Measurements from ENCODE around the gene TUBGCP2. TPM values are rescaled to one million over a fixed set of nuclear protein-coding genes. Genes with fewer than 3 reads are reported as not detected.

TUBGCP2 gene
- total RNA-seq, 4 donors from 2014 or later: 21.5 to 43.8 (median 36.5) TPM

- DNase-seq (no peak), ATAC-seq (peak in 1 of 2 donors; percentile 39)
- in situ Hi-C loops (cut with MboI; ENCODE audit: low sequenced_read_pairs in 4 of 4) (no loop called here), intact Hi-C loops (cut with DNase I; ENCODE audit: low total_unique reads) (no loop called here)
- no peak overlapping the region for H3K27ac ChIP-seq
- H3K9me3 ChIP-seq: no peaks in the 10 kb centered on the region
- no peaks in the 10 kb centered on the region for H3K4me1 ChIP-seq
- TF ChIP-seq POLR2A (IDR thresholded peaks at IDR 0.05): no peak
- H3K4me3 ChIP-seq: no peak overlapping the region
- H3K36me3 ChIP-seq: peaks cover 0 to 84% of the 10 kb centered on the region in 2 donors
- no peaks in the 10 kb centered on the region for H3K27me3 ChIP-seq
These were observed 15.5 kb downstream of the TUBGCP2 start for GRCh38 chr10:133292919-133293809.

GRCh38 chr10:133289761-133290160 lies 18.9 kb downstream of the TUBGCP2 start:
- Histone ChIP-seq H3K27ac (no peak overlapping the region), H3K27me3 (no peaks in the 10 kb centered on the region), H3K4me3 (no peak overlapping the region), H3K36me3 (peaks cover 0 to 84% of the 10 kb centered on the region in 2 donors), H3K9me3 (no peaks in the 10 kb centered on the region), H3K4me1 (no peaks in the 10 kb centered on the region)
- in situ Hi-C loops (cut with MboI; ENCODE audit: low sequenced_read_pairs in 4 of 4): no loop called here
- no peak for ATAC-seq
- no peak for DNase-seq
- intact Hi-C loops (cut with DNase I; ENCODE audit: low total_unique reads): no loop called here
- no peak for TF ChIP-seq CTCF (IDR thresholded peaks at IDR 0.05 in 4 of 5, conservative IDR thresholded peaks at IDR 0.05 in 1 of 5)
- no peak for TF ChIP-seq POLR2A (IDR thresholded peaks at IDR 0.05)

- no peak for DNase-seq
- peaks cover 0 to 84% of the 10 kb centered on the region in 2 donors for H3K36me3 ChIP-seq
- in situ Hi-C loops (cut with MboI; ENCODE audit: low sequenced_read_pairs in 4 of 4) (no loop called here), intact Hi-C loops (cut with DNase I; ENCODE audit: low total_unique reads) (no loop called here)
- no peaks in the 10 kb centered on the region for H3K9me3 ChIP-seq
- TF ChIP-seq POLR2A (IDR thresholded peaks at IDR 0.05) (no peak), CTCF (IDR thresholded peaks at IDR 0.05 in 4 of 5, conservative IDR thresholded peaks at IDR 0.05 in 1 of 5) (no peak)
- no peak overlapping the region for H3K4me3 ChIP-seq
- no peak for ATAC-seq
- H3K4me1 ChIP-seq: no peaks in the 10 kb centered on the region
- no peaks in the 10 kb centered on the region for H3K27me3 ChIP-seq
- no peak overlapping the region for H3K27ac ChIP-seq
These were observed 20.7 kb downstream of the TUBGCP2 start for GRCh38 chr10:133287832-133288500.

- in situ Hi-C loops (cut with MboI; ENCODE audit: low sequenced_read_pairs in 4 of 4) (no loop called here), intact Hi-C loops (cut with DNase I; ENCODE audit: low total_unique reads) (no loop called here)
- no peak for ATAC-seq
These were observed 22.3 kb downstream of the TUBGCP2 start for GRCh38 chr10:133286366-133286765.

More at GRCh38 chr10:133286366-133286765, 22.3 kb downstream of the TUBGCP2 start:
- Histone ChIP-seq H3K27ac (no peak overlapping the region), H3K4me1 (no peaks in the 10 kb centered on the region), H3K27me3 (no peaks in the 10 kb centered on the region), H3K36me3 (peaks cover 0 to 93% of the 10 kb centered on the region in 2 donors), H3K4me3 (no peak overlapping the region), H3K9me3 (no peaks in the 10 kb centered on the region)
- no peak for DNase-seq
- TF ChIP-seq CTCF (IDR thresholded peaks at IDR 0.05 in 4 of 5, conservative IDR thresholded peaks at IDR 0.05 in 1 of 5) (no peak), POLR2A (IDR thresholded peaks at IDR 0.05) (no peak)

Measured in gastrocnemius medialis (tissue), 4 donors.